ENCODE measurements around the gene ABL1. TPM values are rescaled to one million over a fixed set of nuclear protein-coding genes. Genes with fewer than 3 reads are reported as not detected.
A peak's percentile ranks its signal among the peaks of the same experiment; 100 is the strongest.

The ABL1 gene
- total and polyA plus RNA-seq, 5 donors, result 21.7 to 48.2 (median 41.2) TPM

DNA sequence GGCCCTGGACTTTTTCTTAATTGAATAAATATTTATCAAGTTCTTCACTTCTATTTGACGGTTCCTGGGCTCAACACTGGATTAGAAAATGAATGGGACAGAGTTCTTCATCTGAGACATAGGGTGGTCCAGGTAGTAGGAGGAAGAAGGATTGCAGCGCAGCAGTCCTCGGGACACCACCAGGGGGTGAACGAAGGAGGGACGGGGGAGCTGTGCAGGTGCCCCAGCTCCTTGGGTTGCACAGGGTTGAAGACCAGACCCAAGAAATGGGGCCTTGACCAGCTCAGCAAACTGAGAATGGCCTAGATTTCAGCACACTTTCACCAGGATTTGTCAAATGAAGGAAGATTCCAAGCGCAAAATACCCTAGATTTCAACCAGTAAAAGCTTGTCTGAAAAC, 29.5 kb downstream of the ABL1 start:
- no peaks in the 10 kb centered on the region for H3K27me3 ChIP-seq (ENCODE audit: control insufficient read depth, insufficient read depth)
- 93% methylated on average over 6 of the region's 6 CpGs for WGBS
- ATAC-seq, result no peak
- H3K27ac ChIP-seq (ENCODE audit: low read length), result no peak overlapping the region
- DNase-seq, result no peak
- intact Hi-C loops (cut with DNase I), result loop anchor here (5.0 to 10.0 kb wide), 6 partner anchors 90 to 162 kb away; no protein-coding TSS in a partner anchor
- no peak overlapping the region for H3K4me3 ChIP-seq (ENCODE audit: low read length)
- H3K9me3 ChIP-seq (ENCODE audit: control insufficient read depth, low read length), result no peaks in the 10 kb centered on the region
- peaks cover 6% of the 10 kb centered on the region for H3K4me1 ChIP-seq (ENCODE audit: control insufficient read depth, insufficient read depth, low read length)

DNA sequence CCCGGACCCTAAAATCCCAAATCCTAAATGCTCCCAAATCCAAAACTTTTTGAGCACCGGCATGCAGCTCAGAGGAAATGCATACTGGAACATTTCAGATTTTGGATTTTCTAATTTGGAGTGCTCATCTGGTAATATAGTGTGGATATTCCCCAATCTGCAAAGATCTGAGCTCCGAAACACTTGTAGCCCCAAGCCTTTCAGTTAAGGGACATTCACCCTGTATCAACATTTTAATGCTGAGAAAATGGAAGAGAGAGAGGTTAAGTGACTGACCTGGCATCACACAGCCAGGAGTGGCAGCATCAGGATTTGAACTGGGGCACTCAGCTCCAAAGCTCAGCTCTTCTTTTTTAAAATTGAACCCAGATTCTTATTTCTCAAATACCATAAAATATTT, 30.9 kb downstream of the ABL1 start:
- ATAC-seq, result no peak
- 97% methylated on average over 3 of the region's 3 CpGs for WGBS
- intact Hi-C loops (cut with DNase I), result loop anchor here in 3 of 4 donors (5.0 to 10.0 kb wide), 4 partner anchors 91 to 181 kb away; no protein-coding TSS in a partner anchor
- Histone ChIP-seq H3K4me3 (ENCODE audit: low read length) (no peak overlapping the region), H3K27ac (ENCODE audit: low read length) (no peak overlapping the region), H3K27me3 (ENCODE audit: control insufficient read depth, insufficient read depth) (no peaks in the 10 kb centered on the region), H3K9me3 (ENCODE audit: control insufficient read depth, low read length) (no peaks in the 10 kb centered on the region), H3K4me1 (ENCODE audit: control insufficient read depth, insufficient read depth, low read length) (peaks cover 5% of the 10 kb centered on the region)
- DNase-seq, result no peak

- peak; percentile 34 to 51 for ATAC-seq
- Histone ChIP-seq H3K4me1 (ENCODE audit: control insufficient read depth, insufficient read depth, low read length) (peaks cover 4% of the 10 kb centered on the region), H3K4me3 (ENCODE audit: low read length) (no peak overlapping the region), H3K27ac (ENCODE audit: low read length) (no peak overlapping the region), H3K9me3 (ENCODE audit: control insufficient read depth, low read length) (no peaks in the 10 kb centered on the region), H3K27me3 (ENCODE audit: control insufficient read depth, insufficient read depth) (no peaks in the 10 kb centered on the region)
- intact Hi-C loops (cut with DNase I), result loop anchor here in 3 of 4 donors (5.0 to 10.0 kb wide), 4 partner anchors 92 to 181 kb away; no protein-coding TSS in a partner anchor
- peak; percentile 65 to 79 (median 72) for DNase-seq
- WGBS, result 50% methylated on average over 4 of the region's 4 CpGs
Measured at GRCh38 chr9:130866474-130866965, 31.5 kb downstream of the ABL1 start.

DNA sequence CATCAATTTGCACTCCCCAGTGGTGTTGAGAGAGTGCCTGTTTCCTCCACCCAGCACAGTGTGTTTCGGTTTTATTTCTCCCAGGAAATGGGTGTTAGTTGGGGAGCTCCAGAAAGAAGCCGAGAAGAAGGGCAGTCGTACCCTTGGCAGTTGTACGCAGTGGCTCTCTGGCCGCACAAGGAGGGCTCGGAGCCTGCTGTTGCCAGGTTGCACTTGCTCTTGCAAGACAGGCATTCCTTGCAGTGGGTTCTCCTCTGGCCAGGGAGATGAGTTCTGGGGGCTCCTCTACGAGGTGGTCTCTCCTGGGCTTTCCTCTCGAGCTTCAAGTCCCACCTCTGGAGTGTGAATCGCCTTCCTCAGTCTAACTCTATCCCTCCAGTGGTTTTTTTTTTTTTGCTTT, 32.5 kb downstream of the ABL1 start:
- WGBS, result 87% methylated on average over 9 of the region's 9 CpGs
- no peak for ATAC-seq
- peak in 1 of 3 donors; percentile 28 for DNase-seq

DNA sequence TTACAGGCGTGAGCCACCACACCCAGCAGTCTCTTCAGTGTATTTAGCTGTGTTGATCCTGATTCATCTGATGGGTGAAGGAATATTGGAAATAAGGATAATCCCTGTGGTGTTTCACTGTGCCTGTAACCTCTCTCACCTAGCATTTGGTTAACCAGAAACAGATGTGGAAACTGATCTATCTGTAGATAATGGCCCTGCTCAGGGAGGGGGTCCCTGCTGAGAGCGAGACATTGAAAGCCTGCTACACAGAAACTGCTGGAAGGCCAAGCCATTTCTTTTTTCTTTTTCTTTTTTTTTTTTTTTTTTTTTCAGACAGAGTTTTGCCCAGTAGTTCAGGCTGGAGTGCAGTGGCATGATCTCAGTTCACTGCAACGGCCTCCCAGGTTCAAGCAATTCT, 33.2 kb downstream of the ABL1 start:
- DNase-seq (no peak), ATAC-seq (no peak)
- Histone ChIP-seq H3K27ac (ENCODE audit: low read length) (no peak overlapping the region), H3K27me3 (ENCODE audit: control insufficient read depth, insufficient read depth) (no peaks in the 10 kb centered on the region), H3K4me1 (ENCODE audit: control insufficient read depth, insufficient read depth, low read length) (peaks cover 6% of the 10 kb centered on the region), H3K4me3 (ENCODE audit: low read length) (no peak overlapping the region), H3K9me3 (ENCODE audit: control insufficient read depth, low read length) (no peaks in the 10 kb centered on the region)
- 94% methylated on average over 3 of the region's 3 CpGs for WGBS
- intact Hi-C loops (cut with DNase I), result loop anchor here in 3 of 4 donors (5.0 to 10.0 kb wide), 4 partner anchors 93 to 179 kb away; no protein-coding TSS in a partner anchor

More for the DNA sequence above, 32.5 kb downstream of the ABL1 start:
- intact Hi-C loops (cut with DNase I), result loop anchor here in 3 of 4 donors (5.0 to 10.0 kb wide), 4 partner anchors 93 to 180 kb away; no protein-coding TSS in a partner anchor
- Histone ChIP-seq H3K9me3 (ENCODE audit: control insufficient read depth, low read length) (no peaks in the 10 kb centered on the region), H3K4me1 (ENCODE audit: control insufficient read depth, insufficient read depth, low read length) (peaks cover 6% of the 10 kb centered on the region), H3K4me3 (ENCODE audit: low read length) (no peak overlapping the region), H3K27me3 (ENCODE audit: control insufficient read depth, insufficient read depth) (no peaks in the 10 kb centered on the region), H3K27ac (ENCODE audit: low read length) (no peak overlapping the region)

DNA sequence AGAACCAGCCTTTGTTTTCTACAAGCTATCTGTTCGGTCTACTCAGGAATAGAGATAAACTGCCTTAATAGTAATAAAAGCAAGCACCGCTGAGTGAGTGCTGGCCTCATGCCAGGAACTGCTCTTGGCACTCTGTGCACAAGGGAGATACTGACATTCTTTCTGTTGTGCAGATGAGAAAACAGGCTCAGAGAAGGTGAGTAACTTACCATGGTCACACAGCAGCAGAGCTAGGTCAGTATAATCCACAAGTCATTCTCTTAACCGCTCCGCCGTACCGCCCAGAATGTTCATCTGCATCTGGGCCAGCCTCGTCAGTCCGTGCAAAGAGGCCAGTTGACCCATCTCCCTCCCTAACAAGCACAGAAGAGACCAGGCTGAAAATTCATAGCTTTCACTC, 34.2 kb downstream of the ABL1 start:
- intact Hi-C loops (cut with DNase I), result loop anchor here in 3 of 4 donors (5.0 to 10.0 kb wide), 4 partner anchors 94 to 178 kb away; no protein-coding TSS in a partner anchor
- 72% methylated on average over 8 of the region's 8 CpGs for WGBS
- H3K27me3 ChIP-seq (ENCODE audit: control insufficient read depth, insufficient read depth), result no peaks in the 10 kb centered on the region
- H3K9me3 ChIP-seq (ENCODE audit: control insufficient read depth, low read length), result no peaks in the 10 kb centered on the region
- peak overlapping the region; percentile 2 for H3K27ac ChIP-seq (ENCODE audit: low read length)
- DNase-seq (peak; percentile 74 to 90 (median 86)), ATAC-seq (peak; percentile 10)
- no peak overlapping the region for H3K4me3 ChIP-seq (ENCODE audit: low read length)
- H3K4me1 ChIP-seq (ENCODE audit: control insufficient read depth, insufficient read depth, low read length), result peaks cover 9% of the 10 kb centered on the region

DNA sequence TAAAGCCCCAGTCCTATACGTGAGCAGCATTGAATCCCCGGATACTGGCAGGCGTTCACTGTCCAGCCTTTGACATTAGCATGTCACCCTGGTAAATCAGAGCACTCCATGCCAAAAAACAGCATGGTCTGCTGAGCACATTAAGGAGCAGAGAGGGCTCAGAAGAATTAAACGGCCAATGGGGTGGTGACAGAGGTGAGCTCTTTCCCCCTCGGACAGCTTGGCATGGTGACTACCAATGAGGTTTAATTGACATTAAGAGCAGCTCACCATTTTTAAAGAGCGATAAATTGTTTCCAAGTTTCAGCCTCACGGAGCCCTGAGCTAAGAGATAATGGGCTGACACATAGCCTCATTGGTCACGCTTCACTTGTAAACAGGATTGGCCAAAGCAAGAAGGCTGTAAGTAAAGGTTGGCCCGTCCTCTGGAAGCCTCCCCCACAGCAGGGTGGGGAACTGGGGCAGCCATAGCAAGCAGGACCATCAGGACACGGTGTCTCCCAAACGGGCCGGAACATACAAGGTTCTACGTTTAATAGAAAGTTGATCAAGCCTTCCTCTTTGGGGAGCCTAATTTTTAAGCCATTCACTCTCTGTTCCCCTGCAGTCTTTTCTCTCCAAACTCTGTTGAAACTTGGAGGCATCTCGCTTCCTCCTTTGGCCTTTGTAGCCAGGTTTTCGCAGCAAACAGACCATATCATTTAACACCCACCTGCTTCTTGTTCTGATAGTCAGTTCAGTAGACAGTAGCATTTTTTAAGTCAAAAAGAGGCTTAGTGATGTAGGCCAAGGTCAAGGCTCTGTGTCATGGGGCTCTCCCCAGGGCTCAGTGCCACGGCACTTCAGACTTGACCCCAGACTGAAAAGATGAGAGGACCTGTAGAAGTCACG, 35.7 kb downstream of the ABL1 start:
- Histone ChIP-seq H3K27me3 (ENCODE audit: control insufficient read depth, insufficient read depth) (no peaks in the 10 kb centered on the region), H3K4me3 (ENCODE audit: low read length) (no peak overlapping the region), H3K9me3 (ENCODE audit: control insufficient read depth, low read length) (no peaks in the 10 kb centered on the region), H3K27ac (ENCODE audit: low read length) (peak overlapping the region; percentile 90), H3K4me1 (ENCODE audit: control insufficient read depth, insufficient read depth, low read length) (peaks cover 9% of the 10 kb centered on the region)
- DNase-seq, result peak in 2 of 3 donors; percentile 51 to 55
- WGBS, result 51% methylated on average over 17 of the region's 17 CpGs
- peak; percentile 72 to 83 for ATAC-seq
- intact Hi-C loops (cut with DNase I), result loop anchor here in 2 of 4 donors (5.0 kb wide), 1 partner anchor 67 kb away; the partner anchor contains the start of gene FIBCD1 (in 2 of the 2)

DNA sequence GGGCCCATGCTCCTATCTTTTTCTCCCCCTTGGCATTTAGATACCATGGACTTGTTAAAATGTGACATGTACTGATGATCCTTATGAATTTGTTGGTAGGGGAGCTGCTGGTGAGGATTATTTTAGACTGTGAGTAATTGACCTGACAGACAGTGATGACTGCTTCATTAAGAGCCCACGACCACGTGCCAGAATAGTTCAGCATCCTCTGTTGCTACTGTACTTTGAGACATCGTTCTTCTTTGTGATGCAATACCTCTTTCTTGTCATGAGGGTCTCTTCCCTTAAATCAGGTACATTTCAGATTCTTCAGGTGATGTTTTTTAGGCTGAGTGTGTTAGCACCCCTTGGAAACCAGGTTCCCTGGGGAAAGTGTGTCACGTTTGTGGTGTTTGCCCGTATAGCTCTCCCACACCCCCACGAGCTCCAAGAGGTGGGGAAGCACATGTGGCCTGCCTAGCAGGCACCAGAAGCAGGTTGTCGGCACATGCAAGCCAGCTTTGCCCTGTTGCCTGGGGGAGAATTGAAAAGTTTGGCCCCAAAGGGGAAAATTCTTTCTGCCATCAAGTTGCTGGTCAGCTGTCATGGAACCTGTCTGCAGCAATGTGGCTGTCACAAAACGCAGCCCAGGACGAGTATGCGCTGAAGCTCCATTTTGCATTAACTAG, 36.5 kb downstream of the ABL1 start:
- intact Hi-C loops (cut with DNase I), result loop anchor here in 2 of 4 donors (5.0 kb wide), 1 partner anchor 66 kb away; the partner anchor contains the start of gene FIBCD1 (in 2 of the 2)
- DNase-seq, result peak in 1 of 3 donors; percentile 38
- WGBS, result 62% methylated on average over 10 of the region's 10 CpGs
- Histone ChIP-seq H3K4me3 (ENCODE audit: low read length) (no peak overlapping the region), H3K4me1 (ENCODE audit: control insufficient read depth, insufficient read depth, low read length) (peaks cover 9% of the 10 kb centered on the region), H3K27me3 (ENCODE audit: control insufficient read depth, insufficient read depth) (no peaks in the 10 kb centered on the region), H3K9me3 (ENCODE audit: control insufficient read depth, low read length) (no peaks in the 10 kb centered on the region), H3K27ac (ENCODE audit: low read length) (peak overlapping the region; percentile 90)
- ATAC-seq, result peak in 1 of 2 donors; percentile 51

- intact Hi-C loops (cut with DNase I), result loop anchor here in 2 of 4 donors (5.0 kb wide), 1 partner anchor 65 kb away; the partner anchor contains the start of gene FIBCD1 (in 2 of the 2)
- 92% methylated on average over 15 of the region's 15 CpGs for WGBS
- no peaks in the 10 kb centered on the region for H3K9me3 ChIP-seq (ENCODE audit: control insufficient read depth, low read length)
- no peak overlapping the region for H3K4me3 ChIP-seq (ENCODE audit: low read length)
- H3K27ac ChIP-seq (ENCODE audit: low read length), result peak overlapping the region; percentile 8
- H3K27me3 ChIP-seq (ENCODE audit: control insufficient read depth, insufficient read depth), result no peaks in the 10 kb centered on the region
- peaks cover 9% of the 10 kb centered on the region for H3K4me1 ChIP-seq (ENCODE audit: control insufficient read depth, insufficient read depth, low read length)
- no peak for ATAC-seq
- peak in 2 of 3 donors; percentile 5 to 29 for DNase-seq
Measured at GRCh38 chr9:130872093-130872492, 37.0 kb downstream of the ABL1 start.

DNA sequence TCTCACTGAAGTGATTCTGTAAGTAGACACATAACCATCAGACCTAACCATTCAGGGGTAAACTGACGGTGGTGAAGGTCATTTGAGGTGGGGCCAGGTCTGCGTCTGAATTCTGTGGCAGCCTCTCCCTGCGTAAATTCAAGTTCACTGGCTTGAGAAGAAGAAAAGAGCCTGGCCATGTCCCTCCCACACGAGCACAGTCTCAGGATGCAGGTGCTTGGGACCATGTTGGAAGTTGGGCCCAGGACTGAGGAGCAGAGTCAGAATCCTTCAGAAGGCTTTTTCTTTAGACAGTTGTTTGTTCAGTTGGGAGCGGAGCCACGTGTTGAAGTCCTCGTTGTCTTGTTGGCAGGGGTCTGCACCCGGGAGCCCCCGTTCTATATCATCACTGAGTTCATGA, 37.5 kb downstream of the ABL1 start:
- ATAC-seq (no peak), DNase-seq (peak in 1 of 3 donors; percentile 12)
- intact Hi-C loops (cut with DNase I), result loop anchor here in 2 of 4 donors (5.0 kb wide), 1 partner anchor 65 kb away; the partner anchor contains the start of gene FIBCD1 (in 2 of the 2)
- Histone ChIP-seq H3K27me3 (ENCODE audit: control insufficient read depth, insufficient read depth) (no peaks in the 10 kb centered on the region), H3K9me3 (ENCODE audit: control insufficient read depth, low read length) (no peaks in the 10 kb centered on the region), H3K27ac (ENCODE audit: low read length) (peak overlapping the region; percentile 55), H3K4me1 (ENCODE audit: control insufficient read depth, insufficient read depth, low read length) (peaks cover 9% of the 10 kb centered on the region), H3K4me3 (ENCODE audit: low read length) (no peak overlapping the region)
- 72% methylated on average over 9 of the region's 9 CpGs for WGBS

Measured in right cardiac atrium (tissue), 5 donors.